Measurements from ENCODE around the gene TBC1D4. TPM values are rescaled to one million over a fixed set of nuclear protein-coding genes. Genes with fewer than 3 reads are reported as not detected.

TBC1D4 gene
- total and polyA plus RNA-seq, 12 donors: 41.6 to 324 (median 191) TPM

GRCh38 chr13:75326173-75327134 is 155.5 kb downstream of the TBC1D4 start:
- Histone ChIP-seq H3K9me3 (replicated peaks in 1 of 3) (no peaks in the 10 kb centered on the region), H3K36me3 (replicated peaks in 1 of 2) (peaks cover 0 to 7% of the 10 kb centered on the region in 2 donors), H3K4me1 (replicated peaks in 1 of 2) (peaks cover 0 to 30% of the 10 kb centered on the region in 2 donors), H3K27ac (peak overlapping the region in 2 of 5 donors; percentile 35 to 60), H3K4me3 (peak overlapping the region in 1 of 4 donors; percentile 5), H3K27me3 (no peaks in the 10 kb centered on the region)
- intact Hi-C loops (cut with DNase I): no loop called here
- DNase-seq: peak in 2 of 7 donors; percentile 31
- 49 to 56% (median 51%) methylated on average over 21 of the region's 21 CpGs for WGBS, 4 donors
- TF ChIP-seq POLR2A (IDR thresholded peaks at IDR 0.05) (no peak), CTCF (IDR thresholded peaks at IDR 0.05) (no peak)

GRCh38 chr13:75325711-75326110 is 156.3 kb downstream of the TBC1D4 start:
- Histone ChIP-seq H3K4me3 (no peak overlapping the region), H3K27me3 (no peaks in the 10 kb centered on the region), H3K36me3 (replicated peaks in 1 of 2) (peaks cover 0 to 7% of the 10 kb centered on the region in 2 donors), H3K27ac (peak overlapping the region in 1 of 5 donors; percentile 35), H3K4me1 (replicated peaks in 1 of 2) (peaks cover 0 to 26% of the 10 kb centered on the region in 2 donors), H3K9me3 (replicated peaks in 1 of 3) (no peaks in the 10 kb centered on the region)
- TF ChIP-seq POLR2A (IDR thresholded peaks at IDR 0.05): no peak
- TF ChIP-seq CTCF (IDR thresholded peaks at IDR 0.05): no peak
- no peak for DNase-seq
- WGBS, 4 donors: 50 to 70% (median 55%) methylated on average over 4 of the region's 4 CpGs
- intact Hi-C loops (cut with DNase I): no loop called here

- Histone ChIP-seq H3K27ac (no peak overlapping the region), H3K9me3 (replicated peaks in 1 of 3) (no peaks in the 10 kb centered on the region), H3K4me1 (replicated peaks in 1 of 2) (peaks cover 0 to 21% of the 10 kb centered on the region in 2 donors), H3K36me3 (replicated peaks in 1 of 2) (peaks cover 0 to 7% of the 10 kb centered on the region in 2 donors), H3K27me3 (no peaks in the 10 kb centered on the region), H3K4me3 (no peak overlapping the region)
- no peak for DNase-seq
- TF ChIP-seq CTCF (IDR thresholded peaks at IDR 0.05) (no peak), POLR2A (IDR thresholded peaks at IDR 0.05) (no peak)
- intact Hi-C loops (cut with DNase I): no loop called here
- WGBS, 4 donors: 65 to 86% (median 71%) methylated on average over 1 of the region's 1 CpG
Measured at GRCh38 chr13:75324413-75324940, 157.5 kb downstream of the TBC1D4 start.

GRCh38 chr13:75321084-75321483 is 160.9 kb downstream of the TBC1D4 start:
- DNase-seq: no peak
- Histone ChIP-seq H3K27me3 (no peaks in the 10 kb centered on the region), H3K36me3 (replicated peaks in 1 of 2) (peaks cover 0 to 5% of the 10 kb centered on the region in 2 donors), H3K4me3 (no peak overlapping the region), H3K27ac (no peak overlapping the region), H3K4me1 (replicated peaks in 1 of 2) (peaks cover 17 to 23% of the 10 kb centered on the region in 2 donors), H3K9me3 (replicated peaks in 1 of 3) (no peaks in the 10 kb centered on the region)
- WGBS, 4 donors: 91 to 96% (median 96%) methylated on average over 3 of the region's 3 CpGs
- intact Hi-C loops (cut with DNase I): no loop called here
- TF ChIP-seq CTCF (IDR thresholded peaks at IDR 0.05) (no peak), POLR2A (IDR thresholded peaks at IDR 0.05) (no peak)
